Hepatic stellate cell (primary cell): ENCODE results near the gene CAMK2G.

Experiments
- DNase-seq: peaks from one replicate; pipeline ENCODE4 v3.0.0; 2011; ENCODE audit warnings: low spot score

The CAMK2G gene

GRCh38 chr10:73771722-73772280, 102.6 kb downstream of the CAMK2G start:
- peak; percentile 91 for DNase-seq

GRCh38 chr10:73769396-73769795, 105.0 kb downstream of the CAMK2G start:
- DNase-seq: no peak

DNA sequence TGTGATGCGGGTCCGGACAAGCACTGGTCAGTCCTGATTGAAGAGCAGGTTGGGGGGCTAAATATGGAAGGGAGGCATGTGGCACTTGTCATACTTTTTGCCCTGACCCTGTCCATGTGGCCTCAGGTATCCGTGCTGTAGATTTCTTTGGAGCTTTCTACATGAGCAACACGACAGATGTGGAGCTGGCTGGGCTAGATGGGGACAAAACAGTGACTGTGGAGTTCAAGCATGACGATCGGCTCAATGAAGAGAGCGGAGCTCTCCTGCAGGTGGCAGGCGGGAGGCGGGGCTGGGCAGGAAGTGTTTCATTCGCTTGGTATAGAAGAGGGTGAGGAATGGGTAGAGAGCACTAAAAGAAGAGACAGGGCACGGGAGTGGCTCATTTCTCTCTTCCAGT, 105.5 kb downstream of the CAMK2G start:
- no peak for DNase-seq

DNA sequence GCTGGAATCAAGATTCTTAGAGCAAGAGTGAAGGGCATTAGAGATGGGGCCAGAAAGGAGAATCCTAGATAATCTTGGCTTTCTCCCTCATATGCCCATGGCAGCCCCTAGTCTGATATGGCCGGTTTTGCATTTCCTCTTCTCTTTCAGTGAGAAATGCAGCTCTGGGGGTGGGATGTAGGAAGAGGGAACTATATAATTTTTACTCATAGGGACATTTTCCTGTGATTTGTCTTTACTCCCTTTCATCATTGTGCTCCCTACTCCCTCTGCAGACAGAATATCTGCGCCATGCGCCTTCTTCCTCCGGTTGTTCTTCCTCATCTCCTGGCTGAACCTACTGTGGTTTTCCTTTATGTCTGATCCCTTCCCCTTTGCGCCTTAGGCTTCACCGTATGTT, 109.3 kb downstream of the CAMK2G start:
- DNase-seq: no peak

DNA sequence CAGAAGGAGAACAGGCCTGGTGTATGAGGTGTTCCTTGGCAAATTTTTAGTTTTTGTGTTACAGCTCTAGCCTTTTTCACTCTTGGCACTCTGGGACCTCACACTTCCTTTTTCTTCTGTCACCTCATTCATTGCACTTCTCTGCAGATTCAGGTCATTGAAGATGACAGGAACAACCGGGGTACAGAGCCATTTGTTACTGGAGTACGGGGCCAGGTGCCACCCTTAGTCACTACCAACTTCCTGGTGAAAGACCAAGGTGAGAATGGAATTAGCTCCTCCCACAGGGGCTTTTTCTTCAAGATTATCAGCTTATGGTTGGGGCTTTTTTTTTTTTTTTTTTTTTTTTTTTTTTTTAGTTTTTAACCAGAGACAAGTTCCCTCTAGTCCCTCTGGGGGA, 111.0 kb downstream of the CAMK2G start:
- DNase-seq: no peak

- no peak for DNase-seq
Observed at GRCh38 chr10:73762915-73763314, 111.4 kb downstream of the CAMK2G start.
